ENCODE data around the gene ZNF284.

Gene ZNF284

DNA sequence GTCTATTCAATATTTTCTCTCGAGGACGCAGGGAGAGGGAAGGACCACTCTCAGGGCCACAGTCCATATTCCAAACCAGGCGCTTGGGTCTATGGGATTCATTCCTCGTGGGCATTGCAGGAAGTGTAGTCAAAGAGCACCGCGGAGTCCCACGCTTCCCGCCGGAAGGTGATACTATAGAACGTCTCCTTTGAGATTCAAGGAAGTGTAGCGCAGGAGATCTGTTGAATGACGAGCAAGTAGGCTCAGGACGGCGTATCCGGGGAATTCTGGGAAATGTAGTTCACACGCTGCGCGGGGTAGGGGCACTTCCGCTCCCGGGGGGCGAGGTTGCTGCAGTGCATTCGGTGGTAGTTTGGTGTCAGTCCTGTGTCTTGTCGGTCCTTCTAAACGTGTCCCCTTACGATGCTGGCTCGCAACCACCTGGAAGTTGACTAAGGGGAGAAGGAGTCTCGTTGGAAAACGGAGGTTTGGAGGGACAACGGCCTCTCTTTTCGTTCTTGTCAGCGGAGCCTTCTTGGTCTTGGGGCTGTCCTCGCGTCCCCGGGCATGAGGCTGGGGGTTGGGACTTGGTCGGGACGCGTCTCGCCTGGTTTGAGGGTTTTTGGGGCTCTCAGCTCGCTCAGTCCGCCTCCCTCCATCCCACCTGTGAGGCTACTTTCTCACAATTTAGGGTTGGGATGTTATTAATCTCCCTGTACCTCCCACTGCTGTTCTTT lies at the start of gene ZNF284:
ZNF284 (plus strand) TSS at position 336 of the 719 bp plus-strand sequence. CDS start 4,231 bp downstream, outside the sequence.
- DNase-seq (ENCODE audit: low read depth in 2 of 2), result peak; percentile 64 to 71

- DNase-seq (ENCODE audit: low read depth in 2 of 2), result no peak
Measured at GRCh38 chr19:44024900-44025216, 47.1 kb upstream of the ZNF284 start.

- peak; percentile 58 to 67 for DNase-seq (ENCODE audit: low read depth in 2 of 2)
Measured at GRCh38 chr19:44025217-44025936, 46.6 kb upstream of the ZNF284 start, which contains the start of gene ZNF222. TSS of gene ZNF222 (plus strand) at chr19:44025379. CDS start at chr19:44025437, 58 bp downstream.

GRCh38 chr19:44026622-44027021 lies 45.3 kb upstream of the ZNF284 start:
- DNase-seq (ENCODE audit: low read depth in 2 of 2), result no peak

DNA sequence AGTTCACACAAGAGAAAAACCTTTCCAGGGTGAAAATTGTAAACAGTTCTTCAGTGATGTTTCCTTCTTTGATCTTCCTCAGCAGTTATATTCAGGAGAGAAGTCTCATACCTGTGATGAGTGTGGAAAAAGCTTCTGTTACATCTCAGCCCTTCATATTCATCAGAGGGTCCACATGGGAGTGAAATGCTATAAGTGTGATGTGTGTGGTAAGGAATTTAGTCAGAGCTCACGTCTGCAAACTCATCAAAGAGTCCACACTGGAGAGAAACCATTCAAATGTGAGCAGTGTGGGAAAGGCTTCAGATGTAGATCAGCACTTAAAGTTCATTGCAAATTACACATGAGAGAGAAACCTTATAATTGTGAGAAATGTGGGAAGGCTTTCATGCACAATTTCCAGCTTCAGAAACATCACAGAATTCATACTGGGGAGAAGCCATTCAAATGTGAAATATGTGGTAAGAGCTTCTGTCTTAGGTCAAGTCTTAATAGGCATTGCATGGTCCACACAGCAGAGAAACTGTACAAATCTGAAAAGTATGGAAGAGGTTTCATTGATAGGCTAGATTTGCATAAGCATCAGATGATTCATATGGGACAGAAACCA lies 39.9 kb upstream of the ZNF284 start:
- DNase-seq (ENCODE audit: low read depth in 2 of 2), result no peak

DNA sequence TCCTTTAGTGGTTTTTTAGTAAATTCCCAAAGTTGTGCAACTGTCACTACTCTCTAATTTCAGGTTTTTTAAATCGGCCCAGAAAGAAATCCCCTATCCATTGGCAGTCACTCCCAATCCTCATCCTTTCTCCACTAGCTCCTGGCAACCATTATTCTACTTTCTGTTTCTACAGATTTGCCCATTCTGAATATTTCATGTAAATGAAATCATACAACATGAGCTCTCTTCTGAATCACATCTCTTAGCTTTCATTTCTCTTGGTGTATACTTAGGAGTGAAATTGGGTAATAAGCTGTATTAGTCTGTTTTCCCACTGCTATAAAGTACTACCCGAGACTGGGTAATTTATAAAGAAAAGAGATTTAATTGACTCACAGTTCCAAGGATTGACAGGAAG lies 29.8 kb upstream of the ZNF284 start:
- DNase-seq (ENCODE audit: low read depth in 2 of 2), result no peak

GRCh38 chr19:44050740-44051649 lies 21.0 kb upstream of the ZNF284 start:
- no peak for DNase-seq (ENCODE audit: low read depth in 2 of 2)

GRCh38 chr19:44051650-44052402 lies 20.1 kb upstream of the ZNF284 start, which contains the start of gene ZNF223:
TSS of gene ZNF223 (plus strand) at chr19:44052036. CDS start at chr19:44055177, 3,141 bp downstream.
- DNase-seq (ENCODE audit: low read depth in 2 of 2), result peak; percentile 52 to 57

GRCh38 chr19:44055870-44056269 lies 16.1 kb upstream of the ZNF284 start:
- DNase-seq (ENCODE audit: low read depth in 2 of 2), result no peak

DNA sequence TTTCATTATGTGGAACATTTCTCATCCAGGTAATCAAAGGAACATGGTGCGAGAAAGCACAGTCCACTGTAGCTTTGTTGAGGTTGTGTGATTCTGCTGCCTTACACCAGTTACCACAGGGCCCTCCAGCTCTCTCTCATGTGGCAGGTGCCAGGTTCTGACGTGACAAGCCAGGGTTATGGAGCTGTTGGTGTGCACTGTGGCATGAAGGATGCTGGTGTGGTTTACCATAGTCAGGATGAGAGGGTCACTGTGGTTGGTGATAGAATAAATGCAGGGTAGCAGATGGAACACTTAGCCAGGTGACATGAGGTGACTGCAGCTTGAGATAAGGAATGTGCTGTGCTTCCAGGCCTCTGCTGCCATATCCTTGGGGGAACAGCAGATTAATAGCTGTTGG lies 12.7 kb upstream of the ZNF284 start:
- DNase-seq (ENCODE audit: low read depth in 2 of 2), result no peak

DNA sequence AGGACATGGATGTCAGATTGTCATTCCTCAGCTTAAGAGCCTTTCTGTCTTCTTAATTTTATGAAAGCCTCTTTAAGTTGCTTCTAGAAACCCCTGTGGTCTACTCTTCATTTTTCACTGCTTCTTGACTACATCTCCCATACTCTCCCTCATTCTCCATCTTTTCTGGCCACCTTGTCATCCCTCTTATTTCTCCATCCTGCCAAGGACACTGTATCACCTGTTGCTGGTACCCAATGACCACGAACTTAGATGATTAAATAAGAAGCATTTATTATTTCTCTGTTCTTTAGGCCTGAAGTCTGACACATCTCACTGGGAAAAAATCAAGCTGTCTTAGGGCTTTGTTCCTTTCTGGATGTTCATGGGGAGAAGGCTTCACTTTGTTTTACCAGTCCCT lies 10.9 kb upstream of the ZNF284 start:
- DNase-seq (ENCODE audit: low read depth in 2 of 2), result no peak

GRCh38 chr19:44066305-44066704 lies 5.7 kb upstream of the ZNF284 start:
- no peak for DNase-seq (ENCODE audit: low read depth in 2 of 2)

GRCh38 chr19:44069415-44069814 lies 2.5 kb upstream of the ZNF284 start:
- no peak for DNase-seq (ENCODE audit: low read depth in 2 of 2)

GRCh38 chr19:44072543-44073401 lies 813 bp downstream of the ZNF284 start:
- no peak for DNase-seq (ENCODE audit: low read depth in 2 of 2)

GRCh38 chr19:44076325-44076724 lies 4.4 kb downstream of the ZNF284 start:
- DNase-seq (ENCODE audit: low read depth in 2 of 2), result no peak

DNA sequence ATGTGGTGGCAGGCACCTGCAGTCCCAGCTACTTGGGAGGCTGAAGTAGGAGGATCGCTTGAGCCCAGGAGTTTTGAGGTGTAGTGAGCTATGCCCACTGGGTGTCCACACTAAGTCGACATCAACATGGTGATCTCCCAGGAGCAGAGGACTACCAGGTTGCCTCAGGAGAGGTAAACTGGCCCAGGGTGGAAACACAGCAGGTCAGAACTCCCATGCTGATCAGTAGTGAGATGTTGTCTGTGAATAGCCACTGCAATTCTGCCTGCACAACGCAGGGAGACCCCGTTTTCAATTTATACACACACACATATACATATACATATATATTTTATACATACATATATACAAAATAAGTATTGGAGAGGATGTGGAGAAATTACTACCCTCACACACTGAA lies 20.1 kb downstream of the ZNF284 start:
- no peak for DNase-seq (ENCODE audit: low read depth in 2 of 2)

GRCh38 chr19:44093931-44094765 lies 22.2 kb downstream of the ZNF284 start, which contains the start of gene ZNF224:
TSS of gene ZNF224 (plus strand) at chr19:44094361. CDS start at chr19:44097874, 3,513 bp downstream.
- DNase-seq (ENCODE audit: low read depth in 2 of 2), result peak; percentile 73

- no peak for DNase-seq (ENCODE audit: low read depth in 2 of 2)
Measured at GRCh38 chr19:44107751-44108150, 35.8 kb downstream of the ZNF284 start.

- no peak for DNase-seq (ENCODE audit: low read depth in 2 of 2)
Measured at GRCh38 chr19:44109458-44109857, 37.5 kb downstream of the ZNF284 start.

All from activated CD4-positive, alpha-beta T cell treated with anti-CD3 and anti-CD28 coated beads for 24 hours (primary cell).